ENCODE results near the gene MYO3B. TPM values are rescaled to one million over a fixed set of nuclear protein-coding genes. Genes with fewer than 3 reads are reported as not detected.

The MYO3B gene
- total RNA-seq, 1 experiment from 2014 or later: 0.63 TPM

GRCh38 chr2:170457742-170458141 is 279.8 kb downstream of the MYO3B start:
- no peak overlapping the region for H2BK5ac ChIP-seq (ENCODE audit: insufficient read length, low read length)
- no peak overlapping the region for H3K4me3 Mint-ChIP-seq
- no peak overlapping the region for H3K27ac Mint-ChIP-seq
- H4K20me1 ChIP-seq (ENCODE audit: control insufficient read depth, insufficient read depth, insufficient read length): no peaks in the 10 kb centered on the region
- H3K36me3 Mint-ChIP-seq (ENCODE audit: insufficient read depth in 1 of 3, low read depth in 3 of 3): peaks cover 2 to 6% (median 3%) of the 10 kb centered on the region in 3 experiments; a peak in 3 of 7 replicates
- no peak overlapping the region for H2AFZ ChIP-seq (ENCODE audit: low read length)
- H3K9me3 Mint-ChIP-seq: peaks cover 7 to 11% of the 10 kb centered on the region in 2 experiments
- no peak overlapping the region for H4K5ac ChIP-seq (ENCODE audit: insufficient read length, low read depth, low read length)
- no peak overlapping the region for H3K56ac ChIP-seq (ENCODE audit: insufficient read length, low read depth, low read length)
- peaks cover 5% of the 10 kb centered on the region for H3K9me3 ChIP-seq (ENCODE audit: control insufficient read depth, low read depth, low read length)
- H3K27me3 Mint-ChIP-seq (ENCODE audit: low read depth): peaks cover 3% of the 10 kb centered on the region; the same call in 1 of the 2 replicates
- no peaks in the 10 kb centered on the region for H3K27me3 ChIP-seq (ENCODE audit: insufficient read depth, low read length)
- H4K8ac ChIP-seq (replicated peaks; ENCODE audit: insufficient read length, low read depth, low read length): no peak overlapping the region
- H3K23me2 ChIP-seq (ENCODE audit: insufficient read length, low read depth, low read length, poor library complexity, severe bottlenecking): no peaks in the 10 kb centered on the region
- no peak overlapping the region for H2BK120ac ChIP-seq (ENCODE audit: low read depth, low read length, poor library complexity, severe bottlenecking)
- no peak overlapping the region for H2BK20ac ChIP-seq (ENCODE audit: low read depth, low read length, poor library complexity, severe bottlenecking)
- no peaks in the 10 kb centered on the region for H3K79me1 ChIP-seq (ENCODE audit: insufficient read depth, low read depth, low read length, poor library complexity, severe bottlenecking)
- no peak overlapping the region for H3K27ac ChIP-seq (ENCODE audit: insufficient read length, low read depth, low read length)
- H3K79me2 ChIP-seq (ENCODE audit: insufficient read depth, low read length): no peaks in the 10 kb centered on the region
- DNase-seq: no peak
- no peak overlapping the region for H3K4me2 ChIP-seq (ENCODE audit: insufficient read depth, insufficient read length, low read length)
- H3K4me1 ChIP-seq (ENCODE audit: insufficient read depth, low read length): peaks cover 2% of the 10 kb centered on the region; the same call in 1 of the 2 replicates
- H3K4ac ChIP-seq (ENCODE audit: low read depth, low read length): no peak overlapping the region
- no peak overlapping the region for H2BK12ac ChIP-seq (ENCODE audit: insufficient read length, low read depth, low read length)
- TF ChIP-seq CTCF (conservative IDR thresholded peaks at IDR 0.05): no peak
- H3K14ac ChIP-seq (ENCODE audit: insufficient read depth, low read length): no peak overlapping the region
- H4K91ac ChIP-seq (ENCODE audit: insufficient read length, low read depth, low read length): no peak overlapping the region
- H3T11ph ChIP-seq (ENCODE audit: low read length): no peak overlapping the region
- no peak overlapping the region for H2BK15ac ChIP-seq (ENCODE audit: low read depth, low read length)
- H3K9ac ChIP-seq (ENCODE audit: extremely low read depth, insufficient read length, low read length): no peak overlapping the region
- peaks cover 10 to 14% of the 10 kb centered on the region in 2 experiments for H3K4me1 Mint-ChIP-seq
- no CpG with 5 or more reads among the region's 9 CpGs for WGBS (ENCODE audit: extremely low coverage, insufficient read length, low lambda C conversion rate)
- H3K18ac ChIP-seq (ENCODE audit: insufficient read length, low read depth, low read length): no peak overlapping the region
- H2AK5ac ChIP-seq (ENCODE audit: insufficient read length, low read length): no peak overlapping the region
- no peak overlapping the region for H3K23ac ChIP-seq (ENCODE audit: insufficient read length, low read depth, low read length)

All from H9 (cell line).